ENCODE results near the gene MGAT5.

MGAT5 gene

DNA sequence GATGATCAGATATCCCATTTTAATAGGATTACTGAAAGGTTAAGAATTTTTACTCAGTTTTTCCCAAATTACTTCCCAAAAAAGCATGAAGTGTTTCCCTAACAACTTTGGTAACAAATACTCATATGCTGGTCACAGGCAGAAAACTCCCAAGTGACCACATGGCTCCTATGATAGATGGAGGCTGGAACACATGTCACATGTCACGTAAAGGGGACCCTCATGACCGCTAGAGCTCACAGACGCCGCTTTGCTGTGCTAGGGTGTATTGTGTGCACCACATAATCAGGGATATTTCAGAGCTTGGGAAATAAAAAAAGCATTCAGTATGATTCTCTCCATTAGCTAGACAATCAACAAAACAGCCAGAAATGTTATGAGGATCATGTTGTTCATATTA lies 236.7 kb downstream of the MGAT5 start:
- ATAC-seq: no peak
- TF ChIP-seq ZFP30 (CRISPR knock-in tag; IDR thresholded peaks at IDR 0.05) (no peak), CSDC2 (CRISPR knock-in tag; IDR thresholded peaks at IDR 0.05) (no peak)
- TF ChIP-seq, protein P1, sequence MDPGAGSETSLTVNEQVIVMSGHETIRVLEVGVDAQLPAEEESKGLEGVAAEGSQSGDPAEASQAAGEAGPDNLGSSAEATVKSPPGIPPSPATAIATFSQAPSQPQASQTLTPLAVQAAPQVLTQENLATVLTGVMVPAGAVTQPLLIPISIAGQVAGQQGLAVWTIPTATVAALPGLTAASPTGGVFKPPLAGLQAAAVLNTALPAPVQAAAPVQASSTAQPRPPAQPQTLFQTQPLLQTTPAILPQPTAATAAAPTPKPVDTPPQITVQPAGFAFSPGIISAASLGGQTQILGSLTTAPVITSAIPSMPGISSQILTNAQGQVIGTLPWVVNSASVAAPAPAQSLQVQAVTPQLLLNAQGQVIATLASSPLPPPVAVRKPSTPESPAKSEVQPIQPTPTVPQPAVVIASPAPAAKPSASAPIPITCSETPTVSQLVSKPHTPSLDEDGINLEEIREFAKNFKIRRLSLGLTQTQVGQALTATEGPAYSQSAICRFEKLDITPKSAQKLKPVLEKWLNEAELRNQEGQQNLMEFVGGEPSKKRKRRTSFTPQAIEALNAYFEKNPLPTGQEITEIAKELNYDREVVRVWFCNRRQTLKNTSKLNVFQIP (CRISPR knock-in tag; IDR thresholded peaks at IDR 0.05; ENCODE audit: borderline replicate concordance, low read depth): no peak

DNA sequence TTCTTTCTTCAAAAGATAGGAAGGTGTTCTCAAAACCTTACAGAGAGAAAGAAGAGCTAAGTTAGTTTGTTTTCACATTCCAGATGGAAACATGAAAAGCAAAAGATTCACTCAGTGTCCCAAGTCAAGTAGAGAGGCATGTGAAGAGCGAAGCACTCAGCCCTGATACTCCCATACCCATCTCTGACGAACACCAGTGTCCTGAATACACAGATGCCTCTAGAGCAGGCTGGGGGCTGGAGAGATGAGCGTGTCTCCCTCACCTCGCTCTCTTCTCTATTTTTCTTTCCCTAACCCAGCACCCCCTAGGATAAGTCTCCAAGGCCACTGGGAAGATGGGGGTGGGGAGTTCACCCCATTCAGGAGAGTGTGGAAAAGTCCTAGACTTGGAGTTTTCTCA lies 237.2 kb downstream of the MGAT5 start:
- no peak for TF ChIP-seq TOX (CRISPR knock-in tag; IDR thresholded peaks at IDR 0.05; ENCODE audit: borderline replicate concordance)
- no peak for TF ChIP-seq ARNTL (CRISPR knock-in tag; IDR thresholded peaks at IDR 0.05; ENCODE audit: borderline replicate concordance, low read depth)
- TF ChIP-seq ZNF565 (CRISPR knock-in tag; conservative IDR thresholded peaks at IDR 0.05; ENCODE audit: low read depth): no peak
- no peak for TF ChIP-seq TCF4 (CRISPR knock-in tag; IDR thresholded peaks at IDR 0.05; ENCODE audit: borderline replicate concordance)
- no peak for TF ChIP-seq PPARA (CRISPR knock-in tag; IDR thresholded peaks at IDR 0.05; ENCODE audit: borderline replicate concordance)
- TF ChIP-seq OSR1 (CRISPR knock-in tag; IDR thresholded peaks at IDR 0.05): no peak
- TF ChIP-seq, protein P1 (CRISPR knock-in tag; IDR thresholded peaks at IDR 0.05; ENCODE audit: borderline replicate concordance, low read depth): no peak
- TF ChIP-seq ZFP3 (CRISPR knock-in tag; IDR thresholded peaks at IDR 0.05): no peak
- TF ChIP-seq RARB (CRISPR knock-in tag; IDR thresholded peaks at IDR 0.05): no peak
- no peak for TF ChIP-seq SNAI2 (CRISPR knock-in tag; IDR thresholded peaks at IDR 0.05)
- no peak for TF ChIP-seq ISL1 (CRISPR knock-in tag; IDR thresholded peaks at IDR 0.05)
- no peak for ATAC-seq

DNA sequence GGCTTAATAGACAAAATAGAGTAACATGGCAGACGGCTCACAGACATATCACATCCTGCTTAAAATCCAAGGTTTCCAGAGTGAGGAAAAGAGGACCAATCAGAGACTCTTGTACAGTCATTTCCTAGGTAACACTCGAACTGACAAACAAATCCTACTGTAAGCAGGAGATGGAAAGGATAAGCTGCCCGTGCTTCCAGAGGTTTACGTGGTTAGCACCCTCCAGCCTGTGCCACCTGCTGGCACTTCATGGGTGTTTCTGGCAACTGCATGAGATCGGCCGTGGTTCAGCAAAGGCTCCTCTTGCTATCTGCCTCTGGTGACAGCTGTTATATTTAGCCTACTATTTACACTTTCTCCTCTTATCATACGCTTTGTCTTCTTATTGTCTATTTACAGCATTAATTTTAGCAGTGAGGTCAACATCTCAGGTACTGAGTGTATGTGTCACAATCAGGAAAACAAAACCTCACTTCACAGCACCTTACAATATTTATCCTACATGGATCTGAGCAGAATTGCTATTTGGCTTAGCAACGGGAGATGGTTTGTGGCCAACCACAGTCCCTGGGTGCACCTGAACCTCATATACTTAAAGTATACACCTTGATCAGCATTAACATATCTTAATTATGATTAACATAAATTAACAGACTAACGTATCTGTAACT lies 238.0 kb downstream of the MGAT5 start:
- peak; percentile 60; the same call in 2 of the 3 replicates for ATAC-seq
- TF ChIP-seq ZFP30 (CRISPR knock-in tag; IDR thresholded peaks at IDR 0.05) (no peak), CSDC2 (CRISPR knock-in tag; IDR thresholded peaks at IDR 0.05) (no peak), TCF4 (CRISPR knock-in tag; IDR thresholded peaks at IDR 0.05; ENCODE audit: borderline replicate concordance) (no peak), ARNTL (CRISPR knock-in tag; IDR thresholded peaks at IDR 0.05; ENCODE audit: borderline replicate concordance, low read depth) (no peak), CSRNP3 (CRISPR knock-in tag; IDR thresholded peaks at IDR 0.05) (no peak), ISL1 (CRISPR knock-in tag; IDR thresholded peaks at IDR 0.05) (no peak), ESRRG (CRISPR knock-in tag; IDR thresholded peaks at IDR 0.05) (no peak)
- TF ChIP-seq, protein P2, sequence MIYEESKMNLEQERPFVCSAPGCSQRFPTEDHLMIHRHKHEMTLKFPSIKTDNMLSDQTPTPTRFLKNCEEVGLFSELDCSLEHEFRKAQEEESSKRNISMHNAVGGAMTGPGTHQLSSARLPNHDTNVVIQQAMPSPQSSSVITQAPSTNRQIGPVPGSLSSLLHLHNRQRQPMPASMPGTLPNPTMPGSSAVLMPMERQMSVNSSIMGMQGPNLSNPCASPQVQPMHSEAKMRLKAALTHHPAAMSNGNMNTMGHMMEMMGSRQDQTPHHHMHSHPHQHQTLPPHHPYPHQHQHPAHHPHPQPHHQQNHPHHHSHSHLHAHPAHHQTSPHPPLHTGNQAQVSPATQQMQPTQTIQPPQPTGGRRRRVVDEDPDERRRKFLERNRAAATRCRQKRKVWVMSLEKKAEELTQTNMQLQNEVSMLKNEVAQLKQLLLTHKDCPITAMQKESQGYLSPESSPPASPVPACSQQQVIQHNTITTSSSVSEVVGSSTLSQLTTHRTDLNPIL (CRISPR knock-in tag; IDR thresholded peaks at IDR 0.05; ENCODE audit: low read depth): no peak

- ATAC-seq: no peak
- TF ChIP-seq ZC3H10 (CRISPR knock-in tag; IDR thresholded peaks at IDR 0.05) (no peak), TOX (CRISPR knock-in tag; IDR thresholded peaks at IDR 0.05; ENCODE audit: borderline replicate concordance) (no peak), TCF4 (CRISPR knock-in tag; IDR thresholded peaks at IDR 0.05; ENCODE audit: borderline replicate concordance) (no peak), GLIS3 (CRISPR knock-in tag; IDR thresholded peaks at IDR 0.05) (no peak), ZNF8 (CRISPR knock-in tag; IDR thresholded peaks at IDR 0.05) (no peak), OSR1 (CRISPR knock-in tag; IDR thresholded peaks at IDR 0.05) (no peak), ISL1 (CRISPR knock-in tag; IDR thresholded peaks at IDR 0.05) (no peak), CSDC2 (CRISPR knock-in tag; IDR thresholded peaks at IDR 0.05) (no peak), ESRRG (CRISPR knock-in tag; IDR thresholded peaks at IDR 0.05) (no peak), ARNTL (CRISPR knock-in tag; IDR thresholded peaks at IDR 0.05; ENCODE audit: borderline replicate concordance, low read depth) (no peak)
- TF ChIP-seq, protein P2 (CRISPR knock-in tag; IDR thresholded peaks at IDR 0.05; ENCODE audit: low read depth): no peak
These were observed 239.9 kb downstream of the MGAT5 start for GRCh38 chr2:134493797-134494196.
